Trophoblast cell (in vitro differentiated cells and primary cell): ENCODE data around the gene MGRN1.

Experiments used
- DNase-seq, 2 donors: peaks; one replicate each; pipeline ENCODE4 v3.0.0-alpha.2; 2016
- H2AFZ ChIP-seq: 2 replicates; pipeline ENCODE4 v1.6.1; 2013; ENCODE audit warnings: low read length, moderate library complexity, mild to moderate bottlenecking; ENCODE audit not compliant: insufficient read depth, poor library complexity
- H2AK5ac ChIP-seq: 2 replicates; pipeline ENCODE4 v1.6.1; 2013; ENCODE audit warnings: mild to moderate bottlenecking, low read length
- H2BK120ac ChIP-seq: 2 replicates; pipeline ENCODE4 v1.6.1; 2013; ENCODE audit warnings: low read length, mild to moderate bottlenecking, moderate library complexity; ENCODE audit not compliant: insufficient read depth, poor library complexity
- H2BK12ac ChIP-seq: 2 replicates; pipeline ENCODE4 v1.6.1; 2013; ENCODE audit warnings: mild to moderate bottlenecking, low read length, moderate library complexity
- H2BK5ac ChIP-seq: 2 replicates; pipeline ENCODE4 v1.6.1; 2013; ENCODE audit warnings: low read length, low read depth, moderate library complexity, mild to moderate bottlenecking; ENCODE audit not compliant: poor library complexity
- H3K14ac ChIP-seq: 2 replicates; pipeline ENCODE4 v1.6.1; 2013; ENCODE audit warnings: mild to moderate bottlenecking, low read length
- H3K18ac ChIP-seq: 2 replicates; pipeline ENCODE4 v1.6.1; 2013; ENCODE audit warnings: mild to moderate bottlenecking, low read length
- H3K23ac ChIP-seq: 2 replicates; pipeline ENCODE4 v1.6.1; 2013; ENCODE audit warnings: low read length
- H3K27ac ChIP-seq: 2 replicates; pipeline ENCODE4 v1.5.1; 2013; ENCODE audit warnings: low read depth, mild to moderate bottlenecking, inconsistent platforms, low read length, moderate library complexity
- H3K27me3 ChIP-seq: 2 replicates; pipeline ENCODE4 v1.6.1; 2013; ENCODE audit warnings: inconsistent platforms, mild to moderate bottlenecking, low read length, moderate library complexity; ENCODE audit not compliant: insufficient read depth
- H3K36me3 ChIP-seq, 2 experiments: 1 replicate in 1 of 2; 2 replicates in 1 of 2; pipeline ENCODE4 v1.6.1; 2013; ENCODE audit warnings: low read length in 2 of 2, mild to moderate bottlenecking in 2 of 2, moderate library complexity in 1 of 2; ENCODE audit not compliant: insufficient read depth in 2 of 2, control insufficient read depth in 1 of 2
- H3K4ac ChIP-seq: 2 replicates; pipeline ENCODE4 v1.6.1; 2013; ENCODE audit warnings: low read depth, mild to moderate bottlenecking, low read length, moderate library complexity
- H3K4me1 ChIP-seq, 2 experiments: 1 replicate in 1 of 2; 2 replicates in 1 of 2; pipeline ENCODE4 v1.6.1; 2013; ENCODE audit warnings: low read length in 2 of 2, mild to moderate bottlenecking in 2 of 2, moderate library complexity in 1 of 2; ENCODE audit not compliant: insufficient read depth in 2 of 2, control insufficient read depth in 1 of 2
- H3K4me2 ChIP-seq: 2 replicates; pipeline ENCODE4 v1.6.1; 2013; ENCODE audit warnings: inconsistent platforms, mild to moderate bottlenecking, low read length, moderate library complexity
- H3K4me3 ChIP-seq: 2 replicates; pipeline ENCODE4 v1.5.1; 2013; ENCODE audit warnings: mild to moderate bottlenecking, low read depth, low read length, inconsistent platforms
- H3K79me1 ChIP-seq: one replicate; pipeline ENCODE4 v1.6.1; 2013; ENCODE audit warnings: low read length
- H3K79me2 ChIP-seq: 2 replicates; pipeline ENCODE4 v1.6.1; 2013; ENCODE audit warnings: low read length, mild to moderate bottlenecking; ENCODE audit not compliant: control insufficient read depth, insufficient read depth, poor library complexity
- H3K9ac ChIP-seq: 2 replicates; pipeline ENCODE4 v1.6.1; 2013; ENCODE audit warnings: mild to moderate bottlenecking, low read length
- H3K9me3 ChIP-seq: 2 replicates; pipeline ENCODE4 v1.6.1; 2013; ENCODE audit warnings: low read depth, mild to moderate bottlenecking, control low read depth, inconsistent platforms, low read length; ENCODE audit not compliant: insufficient read depth
- H4K12ac ChIP-seq: 2 replicates; pipeline ENCODE4 v1.6.1; 2013; ENCODE audit warnings: low read depth, mild to moderate bottlenecking, low read length, moderate library complexity
- H4K8ac ChIP-seq: 2 replicates; pipeline ENCODE4 v1.6.1; 2013; ENCODE audit warnings: low read depth, mild to moderate bottlenecking, low read length, moderate library complexity
- H4K91ac ChIP-seq: one replicate; pipeline ENCODE4 v1.6.1; 2013; ENCODE audit warnings: low read depth, mild to moderate bottlenecking, low read length, moderate library complexity
- WGBS: extraction: QIAGEN DNeasy Blood & Tissue Kit; methylation state at CpG from one replicate; pipeline ENCODE4 v1.1.7; 2013; ENCODE audit warnings: missing lambda C conversion rate; ENCODE audit not compliant: insufficient read length, insufficient coverage; ENCODE audit errors: extremely low coverage; 5-methylcytosine and 5-hydroxymethylcytosine counted together

The MGRN1 gene

DNA sequence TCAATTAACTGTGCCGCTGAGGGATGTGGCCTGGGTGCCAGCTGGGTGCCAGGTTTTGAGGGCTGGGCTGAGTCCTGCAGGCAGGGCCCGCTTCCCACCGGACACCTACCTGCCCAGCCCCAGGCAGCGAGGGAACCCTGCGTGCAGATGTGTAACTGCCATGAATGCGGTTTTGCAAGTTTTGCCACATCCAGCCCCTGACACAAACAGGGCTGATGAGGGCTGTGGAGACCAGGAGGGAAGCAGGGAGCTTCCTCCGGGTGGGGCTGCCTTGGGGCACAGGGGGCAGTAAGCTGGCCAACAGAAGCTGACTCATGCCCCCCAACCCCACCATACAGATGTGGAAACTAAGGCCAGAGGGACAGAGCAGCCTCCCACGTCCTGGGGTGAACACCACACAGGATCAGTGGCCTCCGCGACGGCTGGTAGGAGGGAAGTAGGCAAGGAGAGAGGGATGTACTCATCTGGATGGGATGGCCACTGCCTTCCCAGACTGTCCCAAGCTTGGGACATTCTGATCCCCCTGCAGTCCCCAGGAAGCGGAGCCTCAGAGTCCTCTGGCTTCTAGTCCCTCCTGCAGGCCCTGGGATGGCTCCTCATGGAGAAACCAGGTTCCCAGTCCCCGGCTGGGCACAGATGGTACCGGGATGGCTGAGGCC is 11.5 kb upstream of the MGRN1 start:
- Histone ChIP-seq H3K79me1 (peaks cover 27% of the 10 kb centered on the region), H3K4me2 (peak overlapping the region; percentile 91), H2AFZ (peak overlapping the region; percentile 7), H3K9me3 (no peaks in the 10 kb centered on the region), H3K4ac (peak overlapping the region; percentile 68), H3K9ac (peak overlapping the region; percentile 99), H3K36me3 (peaks cover 22 to 23% of the 10 kb centered on the region in 2 experiments), H3K18ac (peak overlapping the region; percentile 57), H3K4me1 (peaks cover 21 to 35% of the 10 kb centered on the region in 2 experiments), H2BK120ac (peak overlapping the region; percentile 16), H4K8ac (peak overlapping the region; percentile 31), H2AK5ac (peak overlapping the region; percentile 0), H2BK5ac (peak overlapping the region; percentile 32), H3K27me3 (no peaks in the 10 kb centered on the region), H4K91ac (peak overlapping the region; percentile 47), H2BK12ac (peak overlapping the region; percentile 1), H3K4me3 (peak overlapping the region; percentile 99), H3K23ac (no peak overlapping the region), H3K14ac (peak overlapping the region; percentile 38), H3K27ac (peak overlapping the region; percentile 72), H4K12ac (no peak overlapping the region), H3K79me2 (peaks cover 32% of the 10 kb centered on the region)
- peak; percentile 96 to 97 for DNase-seq
- no CpG with 5 or more reads among the region's 14 CpGs for WGBS

DNA sequence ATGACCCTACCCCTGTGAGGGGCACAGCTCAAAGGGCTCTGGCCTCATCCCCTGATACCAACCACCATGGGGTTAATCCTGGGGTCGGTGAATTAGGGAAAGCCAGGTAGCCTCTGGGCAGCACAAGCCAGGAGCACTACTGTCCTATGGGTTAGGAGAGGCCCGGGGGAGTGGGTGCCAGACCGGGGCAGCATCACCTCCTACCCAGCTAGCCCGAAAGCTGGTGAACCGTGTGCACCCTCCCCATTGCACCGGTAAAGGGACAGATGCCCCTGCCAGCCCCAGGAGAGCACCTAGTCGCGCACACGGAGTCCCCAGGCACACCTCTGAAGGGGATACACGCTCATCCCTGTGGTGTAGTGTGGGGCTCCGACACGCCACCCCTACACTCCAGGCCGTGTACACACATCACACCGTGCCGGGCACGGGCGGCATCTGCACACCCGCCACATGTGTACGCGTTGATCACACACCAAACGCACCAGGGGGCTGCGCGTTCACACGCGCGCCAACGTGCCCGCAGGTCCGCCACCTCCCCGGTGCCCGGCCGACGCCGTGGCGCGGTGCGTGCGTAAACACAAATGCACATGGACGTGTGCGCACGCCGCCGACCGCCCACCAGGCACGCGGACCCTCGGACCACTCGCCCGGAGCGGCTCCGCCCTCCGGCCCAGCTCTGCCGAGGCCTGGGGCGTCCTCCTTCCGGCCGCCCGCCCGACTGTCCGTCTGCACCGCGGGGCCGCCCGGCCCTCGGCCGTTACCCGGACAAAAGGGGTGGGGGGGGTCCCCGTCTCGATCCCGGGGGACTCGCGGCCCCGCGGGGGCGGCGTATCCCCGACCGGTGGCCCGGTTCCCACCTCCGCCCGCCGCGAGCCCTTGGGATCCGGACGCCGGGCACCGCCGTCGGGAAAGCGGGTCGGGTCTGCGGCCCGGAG is 10.7 kb upstream of the MGRN1 start:
- H3K4me2 ChIP-seq: peak overlapping the region; percentile 91
- peak overlapping the region; percentile 90 for H3K4ac ChIP-seq
- H3K14ac ChIP-seq: peak overlapping the region; percentile 94
- H3K79me2 ChIP-seq: peaks cover 32% of the 10 kb centered on the region
- peak overlapping the region; percentile 94 for H4K12ac ChIP-seq
- H2BK12ac ChIP-seq: no peak overlapping the region
- peak; percentile 12 to 47 for DNase-seq
- peak overlapping the region; percentile 89 for H4K8ac ChIP-seq
- H4K91ac ChIP-seq: peak overlapping the region; percentile 75
- H2AFZ ChIP-seq: peak overlapping the region; percentile 51
- peaks cover 21 to 35% of the 10 kb centered on the region in 2 experiments for H3K4me1 ChIP-seq
- peaks cover 27% of the 10 kb centered on the region for H3K79me1 ChIP-seq
- peak overlapping the region; percentile 89 for H2AK5ac ChIP-seq
- H3K18ac ChIP-seq: peak overlapping the region; percentile 90
- H2BK5ac ChIP-seq: peak overlapping the region; percentile 74
- no peaks in the 10 kb centered on the region for H3K27me3 ChIP-seq
- peak overlapping the region; percentile 99 for H3K9ac ChIP-seq
- peak overlapping the region; percentile 84 for H2BK120ac ChIP-seq
- no CpG with 5 or more reads among the region's 92 CpGs for WGBS
- H3K4me3 ChIP-seq: peak overlapping the region; percentile 99
- H3K27ac ChIP-seq: peak overlapping the region; percentile 72
- H3K9me3 ChIP-seq: no peaks in the 10 kb centered on the region
- H3K36me3 ChIP-seq: peaks cover 14 to 16% of the 10 kb centered on the region in 2 experiments
- H3K23ac ChIP-seq: no peak overlapping the region

DNA sequence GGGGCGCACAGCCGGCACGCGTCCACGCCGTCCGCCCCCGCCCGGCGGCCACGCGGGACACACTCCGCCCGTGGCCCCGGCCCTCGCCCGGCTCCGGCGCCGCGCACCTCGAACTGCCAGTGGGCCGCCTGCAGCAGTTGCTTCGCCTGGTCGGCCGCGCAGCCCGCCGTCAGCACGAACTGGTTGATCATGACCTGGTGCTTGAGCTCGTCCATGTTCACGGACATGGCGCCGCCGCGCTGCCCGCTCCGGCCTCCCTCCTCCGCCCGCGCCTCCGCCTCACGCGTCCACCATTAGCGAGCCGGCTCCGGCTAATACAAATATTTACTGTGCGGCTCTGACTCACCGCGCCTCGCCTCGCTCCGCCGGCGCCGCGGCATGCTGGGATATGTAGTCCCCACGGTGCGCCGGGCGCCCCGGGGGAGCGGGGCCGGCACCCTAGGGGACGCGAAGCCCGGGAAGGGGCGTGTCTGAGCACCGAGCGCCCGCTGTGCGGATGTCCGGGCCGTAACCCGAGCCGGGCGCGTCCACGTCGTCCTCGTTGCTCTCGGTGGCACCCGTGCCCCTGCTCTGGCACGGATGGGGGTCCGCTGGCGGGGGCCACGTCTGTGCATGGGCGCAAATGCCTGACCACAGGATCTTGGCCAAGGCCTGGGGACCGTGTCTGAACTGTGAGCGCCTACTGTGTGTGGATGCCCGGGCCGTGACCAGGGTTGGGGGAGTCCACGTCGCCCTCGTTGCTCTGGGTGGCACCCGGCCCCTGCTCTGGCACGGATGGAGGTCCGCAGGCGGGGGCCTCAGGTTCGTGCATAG is 9.8 kb upstream of the MGRN1 start, which contains the start of gene UBALD1:
TSS of gene UBALD1 (minus strand) at position 318 of the 813 bp plus-strand sequence. CDS start at position 227, 91 bp downstream.
- Histone ChIP-seq H4K12ac (peak within 1 kb of the TSS; percentile 97), H3K14ac (peak within 1 kb of the TSS; percentile 94), H2BK12ac (peak within 1 kb of the TSS; percentile 73), H4K8ac (peak within 1 kb of the TSS; percentile 99), H3K79me2 (peaks cover 32% of the 10 kb centered on the region), H3K18ac (peak within 1 kb of the TSS; percentile 90), H3K4me2 (peak within 1 kb of the TSS; percentile 91), H3K79me1 (peaks cover 27% of the 10 kb centered on the region), H3K9me3 (no peaks in the 10 kb centered on the region), H2AFZ (peak within 1 kb of the TSS; percentile 98), H3K4me1 (peaks cover 21 to 35% of the 10 kb centered on the region in 2 experiments), H3K9ac (peak within 1 kb of the TSS; percentile 99), H3K4ac (peak within 1 kb of the TSS; percentile 90), H3K36me3 (peaks cover 6 to 8% of the 10 kb centered on the region in 2 experiments), H4K91ac (peak within 1 kb of the TSS; percentile 91), H3K27ac (peak within 1 kb of the TSS; percentile 74), H2AK5ac (peak within 1 kb of the TSS; percentile 89), H2BK5ac (peak within 1 kb of the TSS; percentile 74), H3K4me3 (peak within 1 kb of the TSS; percentile 99), H3K23ac (no peak within 1 kb of the TSS), H2BK120ac (peak within 1 kb of the TSS; percentile 84), H3K27me3 (no peaks in the 10 kb centered on the region)
- no CpG with 5 or more reads among the region's 100 CpGs for WGBS
- DNase-seq: peak; percentile 88 to 94
